Osteoblast (primary cell): ENCODE data around the gene PLA1A. TPM values are rescaled to one million over a fixed set of nuclear protein-coding genes. Genes with fewer than 3 reads are reported as not detected.
A peak's percentile ranks its signal among the peaks of the same experiment; 100 is the strongest.
"Not testable (repeated sequence)": the region's sequence is repeated elsewhere in the genome, so short reads cannot be mapped to it uniquely, and the experiment has no call there.

ENCODE experiments used
- DNase-seq: peaks from one replicate; pipeline ENCODE4 v3.0.0; 2011; ENCODE audit warnings: low spot score, mixed read lengths; ENCODE audit not compliant: insufficient read length; ENCODE audit errors: missing footprints
- H2AFZ ChIP-seq: 2 replicates; pipeline ENCODE4 v1.6.0; 2011; ENCODE audit warnings: mild to moderate bottlenecking, low read length
- H3K27ac ChIP-seq: 2 replicates; pipeline ENCODE4 v1.5.1; 2011; ENCODE audit warnings: mild to moderate bottlenecking, low read depth, low read length, moderate library complexity
- H3K27me3 ChIP-seq: 2 replicates; pipeline ENCODE4 v1.6.0; 2012; ENCODE audit warnings: mild to moderate bottlenecking, control low read depth, inconsistent platforms, low read length, moderate library complexity; ENCODE audit not compliant: insufficient read depth
- H3K36me3 ChIP-seq: 2 replicates; pipeline ENCODE4 v1.5.1; 2011; ENCODE audit warnings: mild to moderate bottlenecking, low read length, control low read depth, moderate library complexity; ENCODE audit not compliant: insufficient read depth
- H3K4me1 ChIP-seq: 2 replicates; pipeline ENCODE4 v1.5.1; 2011; ENCODE audit warnings: mild to moderate bottlenecking, low read length, control low read depth, moderate library complexity; ENCODE audit not compliant: insufficient read depth
- H3K4me2 ChIP-seq: 2 replicates; pipeline ENCODE4 v1.6.0; 2011; ENCODE audit warnings: mild to moderate bottlenecking, low read length; ENCODE audit not compliant: insufficient read depth
- H3K4me3 ChIP-seq: fragments of 200-600 bp; sonication (generic); 3 replicates; pipeline ENCODE4 v1.5.1; 2012; ENCODE audit warnings: mild to moderate bottlenecking, low read length, inconsistent platforms; ENCODE audit not compliant: insufficient read depth
- H3K79me2 ChIP-seq: 2 replicates; pipeline ENCODE4 v1.6.0; 2012; ENCODE audit warnings: mild to moderate bottlenecking, low read length, control low read depth, inconsistent platforms; ENCODE audit not compliant: insufficient read depth
- H3K9me3 ChIP-seq: 2 replicates; pipeline ENCODE4 v1.5.1; 2011; ENCODE audit warnings: low read depth, low read length, control low read depth
- H4K20me1 ChIP-seq: 2 replicates; pipeline ENCODE4 v1.6.0; 2012; ENCODE audit warnings: mild to moderate bottlenecking, low read length, control low read depth; ENCODE audit not compliant: insufficient read depth
- total RNA-seq: library from RNA; depleted of rRNA; stranded (reverse); fragments of >200 nt; gene quantifications from 2 replicates; pipeline ENCODE4 v1.2.3, GENCODE V29; 2012
- TF ChIP-seq, protein P1 (sequence below): IDR thresholded peaks from 2 replicates; pipeline ENCODE4 v1.5.1; 2011; ENCODE audit warnings: mild to moderate bottlenecking, low read depth, low read length, moderate library complexity; ENCODE audit errors: extremely low read depth

The PLA1A gene
- total RNA-seq, 1 donor, result 0.36 TPM

- TF ChIP-seq, protein P1, sequence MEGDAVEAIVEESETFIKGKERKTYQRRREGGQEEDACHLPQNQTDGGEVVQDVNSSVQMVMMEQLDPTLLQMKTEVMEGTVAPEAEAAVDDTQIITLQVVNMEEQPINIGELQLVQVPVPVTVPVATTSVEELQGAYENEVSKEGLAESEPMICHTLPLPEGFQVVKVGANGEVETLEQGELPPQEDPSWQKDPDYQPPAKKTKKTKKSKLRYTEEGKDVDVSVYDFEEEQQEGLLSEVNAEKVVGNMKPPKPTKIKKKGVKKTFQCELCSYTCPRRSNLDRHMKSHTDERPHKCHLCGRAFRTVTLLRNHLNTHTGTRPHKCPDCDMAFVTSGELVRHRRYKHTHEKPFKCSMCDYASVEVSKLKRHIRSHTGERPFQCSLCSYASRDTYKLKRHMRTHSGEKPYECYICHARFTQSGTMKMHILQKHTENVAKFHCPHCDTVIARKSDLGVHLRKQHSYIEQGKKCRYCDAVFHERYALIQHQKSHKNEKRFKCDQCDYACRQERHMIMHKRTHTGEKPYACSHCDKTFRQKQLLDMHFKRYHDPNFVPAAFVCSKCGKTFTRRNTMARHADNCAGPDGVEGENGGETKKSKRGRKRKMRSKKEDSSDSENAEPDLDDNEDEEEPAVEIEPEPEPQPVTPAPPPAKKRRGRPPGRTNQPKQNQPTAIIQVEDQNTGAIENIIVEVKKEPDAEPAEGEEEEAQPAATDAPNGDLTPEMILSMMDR, result no peak
- H3K4me2 ChIP-seq, result no peak overlapping the region
These were observed 8.4 kb upstream of the PLA1A start for GRCh38 chr3:119589102-119589773.

DNA sequence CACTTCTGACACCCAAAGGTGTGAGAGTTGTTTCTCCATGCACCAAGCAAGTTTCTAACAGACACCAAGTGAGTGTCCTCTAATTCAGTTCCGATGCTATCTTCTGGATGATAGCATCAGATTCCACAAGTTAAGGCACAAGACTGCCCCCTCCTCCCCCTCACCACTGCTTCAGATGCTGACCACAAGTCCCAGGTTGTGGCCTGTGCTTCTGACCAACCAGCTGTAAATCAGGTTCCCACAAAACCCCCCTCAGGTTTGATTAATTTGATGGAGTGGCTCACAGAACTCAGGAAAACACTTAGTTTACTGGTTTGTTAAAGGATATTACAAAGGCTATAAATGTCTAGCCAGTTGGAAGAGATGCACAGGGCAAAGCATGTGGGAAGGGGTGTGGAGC, 7.0 kb upstream of the PLA1A start:
- Histone ChIP-seq H3K36me3 (peaks cover 3% of the 10 kb centered on the region), H3K79me2 (no peaks in the 10 kb centered on the region), H4K20me1 (no peaks in the 10 kb centered on the region), H3K27ac (no peak overlapping the region), H3K4me1 (peaks cover 23% of the 10 kb centered on the region), H2AFZ (no peak overlapping the region), H3K9me3 (no peaks in the 10 kb centered on the region), H3K4me3 (no peak overlapping the region), H3K4me2 (no peak overlapping the region), H3K27me3 (no peaks in the 10 kb centered on the region)
- TF ChIP-seq, protein P1, result no peak
- DNase-seq, result no peak

More at GRCh38 chr3:119589102-119589773, 8.4 kb upstream of the PLA1A start:
- no peak for DNase-seq
- no peaks in the 10 kb centered on the region for H3K79me2 ChIP-seq
- no peak overlapping the region for H2AFZ ChIP-seq
- peak overlapping the region; percentile 31 for H3K27ac ChIP-seq
- no peaks in the 10 kb centered on the region for H4K20me1 ChIP-seq
- peaks cover 23% of the 10 kb centered on the region for H3K4me1 ChIP-seq
- peaks cover 3% of the 10 kb centered on the region for H3K36me3 ChIP-seq
- no peaks in the 10 kb centered on the region for H3K9me3 ChIP-seq
- no peaks in the 10 kb centered on the region for H3K27me3 ChIP-seq
- H3K4me3 ChIP-seq, result no peak overlapping the region

GRCh38 chr3:119592861-119593260, 4.8 kb upstream of the PLA1A start:
- Histone ChIP-seq H3K79me2 (no peaks in the 10 kb centered on the region), H4K20me1 (no peaks in the 10 kb centered on the region), H3K9me3 (no peaks in the 10 kb centered on the region), H3K27ac (no peak overlapping the region), H3K36me3 (peaks cover 3% of the 10 kb centered on the region), H2AFZ (no peak overlapping the region), H3K4me2 (no peak overlapping the region), H3K27me3 (no peaks in the 10 kb centered on the region), H3K4me3 (no peak overlapping the region), H3K4me1 (peaks cover 23% of the 10 kb centered on the region)
- DNase-seq, result no peak
- TF ChIP-seq, protein P1, result no peak

DNA sequence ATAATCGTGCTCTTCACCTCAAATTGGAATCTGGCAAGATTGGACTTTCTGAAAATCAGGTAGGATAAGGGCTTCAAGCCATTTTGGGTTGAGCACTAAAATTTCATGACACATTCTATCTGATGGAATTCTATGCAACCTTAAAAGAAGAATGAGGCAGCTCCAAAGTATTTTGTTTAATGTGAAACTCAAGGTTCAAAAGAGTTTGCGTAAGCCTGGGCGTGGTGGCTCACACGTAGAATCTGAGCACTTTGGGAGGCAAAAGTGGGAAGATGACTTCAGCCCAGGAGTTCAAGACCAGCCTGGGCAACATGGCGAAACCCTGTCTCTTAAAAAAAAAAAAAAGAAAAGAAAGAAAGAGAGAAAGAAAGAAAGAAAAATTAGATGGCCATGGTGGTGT, 3.6 kb upstream of the PLA1A start:
- Histone ChIP-seq H4K20me1 (no peaks in the 10 kb centered on the region), H3K79me2 (no peaks in the 10 kb centered on the region), H2AFZ (no peak overlapping the region), H3K27me3 (no peaks in the 10 kb centered on the region), H3K4me3 (no peak overlapping the region), H3K4me2 (no peak overlapping the region), H3K4me1 (peaks cover 12% of the 10 kb centered on the region), H3K27ac (no peak overlapping the region), H3K36me3 (peaks cover 3% of the 10 kb centered on the region), H3K9me3 (no peaks in the 10 kb centered on the region)
- no peak for DNase-seq
- TF ChIP-seq, protein P1, result no peak

DNA sequence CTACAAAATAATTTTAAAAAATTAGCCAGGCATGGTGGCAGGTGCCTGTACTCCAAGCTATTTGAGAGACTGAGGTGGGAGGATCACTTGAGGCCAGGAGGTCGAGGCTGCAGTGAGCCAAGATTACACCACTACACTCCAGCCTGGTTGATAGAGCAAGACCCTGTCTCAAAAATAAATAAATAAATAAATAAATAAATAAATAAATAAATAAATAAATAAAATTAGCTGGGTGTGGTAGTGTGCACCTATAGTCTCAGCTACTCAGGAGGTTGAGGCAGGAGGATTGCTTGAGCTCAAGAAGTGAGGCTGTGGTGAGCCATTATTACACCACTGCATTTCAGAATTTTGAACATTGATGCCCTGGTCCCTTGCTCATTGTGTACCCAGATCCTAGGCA, 2.8 kb upstream of the PLA1A start:
- H4K20me1 ChIP-seq, H3K4me3 ChIP-seq, H3K9me3 ChIP-seq: not testable (repeated sequence)

More for the DNA sequence above, 2.8 kb upstream of the PLA1A start:
- not testable (repeated sequence) for H3K79me2 ChIP-seq, H3K4me2 ChIP-seq, H3K27ac ChIP-seq, H3K36me3 ChIP-seq, H3K27me3 ChIP-seq, DNase-seq, H2AFZ ChIP-seq
- H3K4me1 ChIP-seq, result peaks cover 12% of the 10 kb centered on the region
